ENCODE measurements around the gene CDCP2.

GRCh38 chr1:54186056-54186455, 33.3 kb upstream of the CDCP2 start:
- TF ChIP-seq CTCF (IDR thresholded peaks at IDR 0.05; ENCODE audit: insufficient read depth, low read length) (no peak), GABPA (IDR thresholded peaks at IDR 0.05; ENCODE audit: low read depth) (no peak)
